T-helper 1 cell treated with Interleukin-12 subunit alpha and Interleukin-12 subunit beta and Interleukin-4 antibody, amounts not matched to agents 30 μg/mL and 1 μg/mL, for 36 hours (primary cell): Measurements from ENCODE around the gene VPS13D.

Experiments
- H3K27ac Mint-ChIP-seq: one replicate; pipeline ENCODE4 v1.8.0; 2021; ENCODE audit warnings: mild to moderate bottlenecking, mixed read lengths
- H3K27me3 Mint-ChIP-seq: one replicate; pipeline ENCODE4 v1.8.0; 2021; ENCODE audit warnings: low read depth, mixed read lengths
- H3K36me3 Mint-ChIP-seq: one replicate; pipeline ENCODE4 v1.8.0; 2021; ENCODE audit warnings: low read depth, mixed read lengths
- H3K4me1 Mint-ChIP-seq: one replicate; pipeline ENCODE4 v1.8.0; 2021; ENCODE audit warnings: low read depth, mixed read lengths
- H3K4me3 Mint-ChIP-seq: one replicate; pipeline ENCODE4 v1.8.0; 2021; ENCODE audit warnings: mild to moderate bottlenecking, moderate library complexity, mixed read lengths
- H3K9me3 Mint-ChIP-seq: one replicate; pipeline ENCODE4 v1.8.0; 2021; ENCODE audit warnings: mixed read lengths

The VPS13D gene

DNA sequence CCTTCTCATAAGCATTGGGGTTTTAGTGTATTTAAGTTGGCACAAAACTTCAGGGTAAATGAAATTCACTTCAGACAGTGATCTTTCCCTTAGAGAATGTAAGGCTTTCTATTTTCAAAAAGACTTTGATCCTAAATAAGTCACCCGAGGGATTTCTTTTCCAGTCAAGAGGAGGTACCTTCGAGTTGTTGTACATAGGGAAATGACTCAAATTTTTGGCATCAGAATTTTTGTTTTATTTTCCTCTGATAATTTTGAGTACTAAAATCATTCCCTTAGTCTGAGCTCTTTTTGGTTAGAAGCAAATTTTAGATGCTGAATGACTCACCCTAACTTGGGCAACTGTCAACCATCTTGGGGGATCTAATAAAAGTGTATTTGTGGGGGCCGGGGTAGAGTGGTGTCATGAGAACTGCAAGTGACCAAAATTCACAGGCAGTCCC lies 194.3 kb downstream of the VPS13D start:
- H3K27ac Mint-ChIP-seq = no peak overlapping the region
- H3K9me3 Mint-ChIP-seq = no peaks in the 10 kb centered on the region
- peaks cover 24% of the 10 kb centered on the region for H3K36me3 Mint-ChIP-seq
- H3K4me3 Mint-ChIP-seq = no peak overlapping the region
- no peaks in the 10 kb centered on the region for H3K27me3 Mint-ChIP-seq
- peaks cover 4% of the 10 kb centered on the region for H3K4me1 Mint-ChIP-seq

DNA sequence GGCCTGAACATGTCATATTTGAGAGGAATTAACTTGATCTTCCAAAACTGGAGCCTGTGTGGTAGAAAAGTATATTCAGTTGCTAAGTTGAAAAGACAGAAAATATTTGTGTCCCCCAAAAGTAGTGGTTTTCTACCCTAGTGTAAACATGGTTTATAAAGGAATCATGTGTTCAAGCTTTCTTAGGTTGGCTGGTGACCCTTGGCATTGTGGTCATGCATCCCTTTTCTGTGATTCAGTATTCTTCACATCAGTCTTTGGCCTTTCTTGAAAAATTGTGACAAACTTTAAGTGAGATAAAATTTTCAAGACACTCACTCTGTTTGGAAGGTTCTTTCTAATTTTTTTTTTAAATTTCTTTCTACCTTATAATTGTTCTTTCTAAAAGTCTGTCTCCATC lies 195.0 kb downstream of the VPS13D start:
- no peak overlapping the region for H3K27ac Mint-ChIP-seq
- H3K4me1 Mint-ChIP-seq = peaks cover 4% of the 10 kb centered on the region
- H3K27me3 Mint-ChIP-seq = no peaks in the 10 kb centered on the region

DNA sequence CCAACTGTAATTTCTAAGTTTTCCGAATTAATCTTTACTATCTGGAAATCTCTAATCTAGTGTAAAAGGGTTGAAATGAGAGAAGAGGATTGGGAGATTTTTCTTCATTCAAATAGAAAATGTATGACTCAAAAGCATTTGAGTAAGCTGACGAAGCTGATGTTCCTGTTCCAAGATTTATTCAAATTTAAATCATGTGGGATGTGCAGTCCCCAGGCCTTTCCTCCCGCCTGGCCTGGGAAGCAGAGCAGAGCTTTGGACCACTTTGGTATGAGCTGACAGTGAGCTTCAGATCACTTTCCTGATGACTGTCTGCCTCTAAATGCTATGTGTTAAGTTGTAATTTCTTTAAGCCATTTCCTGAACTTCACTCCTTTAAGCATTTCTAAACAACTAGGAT lies 196.2 kb downstream of the VPS13D start:
- Mint-ChIP-seq H3K4me1 (peaks cover 7% of the 10 kb centered on the region), H3K9me3 (no peaks in the 10 kb centered on the region), H3K27me3 (no peaks in the 10 kb centered on the region), H3K36me3 (peaks cover 26% of the 10 kb centered on the region), H3K4me3 (no peak overlapping the region), H3K27ac (no peak overlapping the region)

More for the DNA sequence above, 195.0 kb downstream of the VPS13D start:
- H3K4me3 Mint-ChIP-seq = no peak overlapping the region
- H3K36me3 Mint-ChIP-seq = peaks cover 24% of the 10 kb centered on the region
- H3K9me3 Mint-ChIP-seq = no peaks in the 10 kb centered on the region

GRCh38 chr1:12428334-12428733 lies 198.5 kb downstream of the VPS13D start:
- H3K27ac Mint-ChIP-seq = no peak overlapping the region
- H3K4me1 Mint-ChIP-seq = peaks cover 12% of the 10 kb centered on the region
- no peaks in the 10 kb centered on the region for H3K9me3 Mint-ChIP-seq
- no peak overlapping the region for H3K4me3 Mint-ChIP-seq
- no peaks in the 10 kb centered on the region for H3K27me3 Mint-ChIP-seq
- H3K36me3 Mint-ChIP-seq = peaks cover 28% of the 10 kb centered on the region

DNA sequence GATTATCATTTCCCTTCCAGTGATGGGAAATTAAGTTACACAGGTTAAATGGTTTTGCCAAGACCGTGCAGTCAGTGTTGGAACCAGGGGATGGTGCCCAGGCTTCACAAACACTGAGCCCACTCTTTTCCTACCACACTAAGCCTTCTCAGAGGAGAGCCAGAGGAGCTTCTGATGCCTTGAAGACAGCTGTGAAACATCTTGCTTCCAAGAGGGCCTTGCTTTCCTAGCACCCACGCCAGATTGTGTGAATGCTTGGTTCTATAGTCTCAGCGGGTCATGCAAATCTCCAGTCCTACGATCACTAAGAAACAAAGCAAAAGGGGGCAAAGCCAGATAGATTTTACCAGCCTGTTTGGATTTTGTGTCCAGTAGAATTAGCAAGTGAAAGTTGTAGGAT lies 200.7 kb downstream of the VPS13D start:
- Mint-ChIP-seq H3K36me3 (peaks cover 24% of the 10 kb centered on the region), H3K27me3 (no peaks in the 10 kb centered on the region), H3K4me1 (peaks cover 27% of the 10 kb centered on the region), H3K27ac (no peak overlapping the region), H3K4me3 (no peak overlapping the region), H3K9me3 (no peaks in the 10 kb centered on the region)

- peaks cover 30% of the 10 kb centered on the region for H3K36me3 Mint-ChIP-seq
- no peaks in the 10 kb centered on the region for H3K27me3 Mint-ChIP-seq
- H3K9me3 Mint-ChIP-seq = peaks cover 5% of the 10 kb centered on the region
- H3K4me1 Mint-ChIP-seq = peaks cover 48% of the 10 kb centered on the region
- peak overlapping the region; percentile 76 for H3K27ac Mint-ChIP-seq
- no peak overlapping the region for H3K4me3 Mint-ChIP-seq
These were observed 203.1 kb downstream of the VPS13D start for GRCh38 chr1:12432897-12433296.

- Mint-ChIP-seq H3K36me3 (peaks cover 31% of the 10 kb centered on the region), H3K27ac (peak overlapping the region; percentile 76), H3K27me3 (no peaks in the 10 kb centered on the region), H3K4me3 (peak overlapping the region; percentile 31), H3K4me1 (peaks cover 53% of the 10 kb centered on the region), H3K9me3 (peaks cover 10% of the 10 kb centered on the region)
These were observed 203.7 kb downstream of the VPS13D start for GRCh38 chr1:12433323-12434053.

GRCh38 chr1:12434174-12434573 lies 204.3 kb downstream of the VPS13D start:
- Mint-ChIP-seq H3K36me3 (peaks cover 32% of the 10 kb centered on the region), H3K27me3 (no peaks in the 10 kb centered on the region), H3K4me1 (peaks cover 60% of the 10 kb centered on the region), H3K4me3 (peak overlapping the region; percentile 15), H3K9me3 (peaks cover 11% of the 10 kb centered on the region), H3K27ac (peak overlapping the region; percentile 75)

DNA sequence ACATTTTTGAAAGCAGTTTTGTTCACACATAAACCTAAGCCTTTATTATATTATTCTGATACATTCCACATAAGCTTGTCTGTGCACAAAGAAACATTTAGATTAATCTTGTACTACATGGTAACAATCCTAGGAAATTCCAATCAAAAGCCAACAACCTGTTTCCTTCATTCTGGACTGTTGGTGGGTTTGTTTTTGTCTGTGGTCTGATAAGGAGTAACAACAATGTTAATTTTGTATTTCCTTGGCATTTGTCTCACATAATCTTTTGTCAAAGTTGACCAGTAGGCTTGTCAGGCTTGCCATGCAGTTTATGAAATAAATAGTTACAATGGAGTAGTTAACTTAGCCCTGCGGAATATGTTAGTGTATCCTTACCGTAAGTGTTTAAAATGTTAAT lies 204.9 kb downstream of the VPS13D start:
- Mint-ChIP-seq H3K4me3 (peak overlapping the region; percentile 15), H3K4me1 (peaks cover 64% of the 10 kb centered on the region), H3K9me3 (peaks cover 11% of the 10 kb centered on the region), H3K36me3 (peaks cover 32% of the 10 kb centered on the region), H3K27ac (peak overlapping the region; percentile 75), H3K27me3 (no peaks in the 10 kb centered on the region)

DNA sequence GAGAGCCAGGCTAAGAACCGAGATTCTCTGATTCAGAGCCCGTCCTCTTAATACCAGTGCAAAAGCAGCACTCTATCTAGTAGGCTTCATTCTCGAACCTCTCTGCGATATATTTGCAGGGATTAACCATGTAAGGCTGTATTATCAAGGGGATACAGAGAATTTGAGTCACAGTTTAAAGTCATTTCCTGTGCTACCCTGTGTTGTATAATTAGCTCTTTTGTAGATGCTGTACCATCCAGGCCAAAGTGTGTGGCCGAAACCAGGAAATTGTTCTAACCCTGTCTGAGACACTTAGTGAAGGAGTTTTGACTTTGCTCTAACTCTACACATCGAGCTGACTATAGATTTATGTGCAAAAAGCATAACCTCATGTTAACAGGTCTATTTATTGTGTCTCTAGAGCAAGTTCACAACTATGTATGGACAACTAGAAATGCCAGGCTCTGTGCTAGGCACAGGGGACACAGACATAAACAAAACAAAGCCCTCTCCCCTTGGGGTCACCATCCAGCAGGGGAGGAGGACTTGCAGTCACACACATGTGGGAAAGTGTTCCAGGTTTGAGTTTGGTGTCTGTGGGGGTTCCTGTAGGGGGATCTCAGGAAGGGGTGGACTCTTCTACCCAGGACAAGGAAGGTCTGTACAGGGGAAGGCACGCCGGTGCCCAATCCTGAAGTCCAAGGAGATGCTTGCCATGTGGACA lies 206.0 kb downstream of the VPS13D start:
- Mint-ChIP-seq H3K4me1 (peaks cover 68% of the 10 kb centered on the region), H3K27ac (peak overlapping the region; percentile 56), H3K4me3 (peak overlapping the region; percentile 38), H3K36me3 (peaks cover 32% of the 10 kb centered on the region), H3K9me3 (peaks cover 11% of the 10 kb centered on the region), H3K27me3 (peaks cover 3% of the 10 kb centered on the region)

DNA sequence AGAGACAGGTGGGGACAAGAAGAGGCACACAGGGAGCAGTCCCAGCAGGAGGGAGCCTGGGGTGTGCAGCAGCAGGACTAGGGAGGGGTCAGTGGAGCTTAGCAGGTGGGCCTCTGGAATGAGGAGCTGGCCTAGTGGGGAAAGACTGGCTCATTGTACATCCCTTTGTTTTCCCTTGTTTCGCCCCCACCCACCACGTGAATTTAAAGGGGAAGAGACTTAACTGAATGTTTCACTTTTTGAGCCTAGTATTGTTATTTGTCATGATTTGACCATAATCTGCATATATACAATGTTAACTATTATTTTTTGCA lies 206.5 kb downstream of the VPS13D start:
- Mint-ChIP-seq H3K9me3 (peaks cover 11% of the 10 kb centered on the region), H3K4me3 (peak overlapping the region; percentile 38), H3K27me3 (peaks cover 5% of the 10 kb centered on the region), H3K4me1 (peaks cover 70% of the 10 kb centered on the region), H3K36me3 (peaks cover 35% of the 10 kb centered on the region), H3K27ac (peak overlapping the region; percentile 56)

GRCh38 chr1:12436817-12437599 lies 207.2 kb downstream of the VPS13D start:
- Mint-ChIP-seq H3K4me3 (no peak overlapping the region), H3K27ac (peak overlapping the region; percentile 6), H3K4me1 (peaks cover 70% of the 10 kb centered on the region), H3K9me3 (peaks cover 11% of the 10 kb centered on the region), H3K27me3 (peaks cover 10% of the 10 kb centered on the region), H3K36me3 (peaks cover 39% of the 10 kb centered on the region)

- Mint-ChIP-seq H3K4me3 (no peak overlapping the region), H3K9me3 (peaks cover 11% of the 10 kb centered on the region), H3K4me1 (peaks cover 72% of the 10 kb centered on the region), H3K27ac (peak overlapping the region; percentile 3), H3K36me3 (peaks cover 39% of the 10 kb centered on the region), H3K27me3 (peaks cover 10% of the 10 kb centered on the region)
These were observed 207.8 kb downstream of the VPS13D start for GRCh38 chr1:12437629-12438028.

DNA sequence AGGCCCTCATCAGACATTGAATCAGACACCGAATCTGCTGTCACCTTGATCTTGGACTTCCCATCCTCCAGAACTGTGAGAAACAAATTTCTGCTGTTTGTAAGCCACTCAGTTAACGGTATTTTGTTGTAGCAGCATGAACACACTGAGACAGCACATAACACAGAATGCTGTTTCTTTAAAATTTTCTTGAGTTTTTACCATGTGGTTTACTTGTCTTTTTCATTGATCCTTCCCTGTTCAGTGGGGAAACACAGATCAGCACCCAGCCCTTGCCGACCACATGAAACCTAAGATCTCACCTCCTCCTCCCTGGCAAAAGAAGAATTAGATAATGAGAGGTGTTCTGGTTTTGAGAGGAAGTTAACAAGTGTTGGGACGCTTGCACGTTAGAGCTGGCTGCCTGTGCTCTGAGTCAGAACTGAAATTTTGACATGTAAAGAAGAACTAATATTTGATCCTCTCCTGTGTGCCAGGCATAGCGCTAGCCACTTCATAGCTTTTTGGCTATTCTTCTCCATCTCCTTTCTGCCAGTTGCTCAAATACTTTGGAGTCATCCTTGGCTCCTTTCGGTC lies 208.6 kb downstream of the VPS13D start:
- Mint-ChIP-seq H3K36me3 (peaks cover 41% of the 10 kb centered on the region), H3K27ac (peak overlapping the region; percentile 76), H3K4me3 (peak overlapping the region; percentile 64), H3K9me3 (peaks cover 11% of the 10 kb centered on the region), H3K4me1 (peaks cover 70% of the 10 kb centered on the region), H3K27me3 (peaks cover 10% of the 10 kb centered on the region)
